HG02798 (cell line): ENCODE data around the gene SETD2.

Experiments used
- ATAC-seq: cut with Tn5 transposase; IDR thresholded peaks from one replicate; pipeline ENCODE4 v1.9.1; 2021; ENCODE audit warnings: mild to moderate bottlenecking; ENCODE audit not compliant: unreplicated experiment, poor library complexity

SETD2 gene

DNA sequence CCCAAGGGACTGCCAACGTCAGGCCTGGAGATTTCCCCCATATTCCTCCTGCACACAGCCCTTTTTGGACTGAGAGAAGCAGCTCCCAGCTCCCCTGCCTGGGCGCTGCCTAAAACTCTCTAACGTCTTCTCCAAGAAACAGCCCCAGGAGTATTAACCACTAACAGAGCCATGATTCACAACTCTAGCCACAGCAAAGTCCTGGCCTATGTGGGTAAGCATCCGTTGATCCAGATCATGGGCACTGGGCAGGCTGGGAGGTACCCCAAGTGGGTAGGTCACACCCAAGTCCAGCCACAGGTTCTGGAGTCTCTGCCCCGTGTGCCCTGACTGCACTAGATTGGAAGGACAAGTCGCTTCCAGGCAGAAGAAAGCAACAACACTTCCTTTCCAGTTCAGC is 152.5 kb downstream of the SETD2 start:
- ATAC-seq, result no peak

DNA sequence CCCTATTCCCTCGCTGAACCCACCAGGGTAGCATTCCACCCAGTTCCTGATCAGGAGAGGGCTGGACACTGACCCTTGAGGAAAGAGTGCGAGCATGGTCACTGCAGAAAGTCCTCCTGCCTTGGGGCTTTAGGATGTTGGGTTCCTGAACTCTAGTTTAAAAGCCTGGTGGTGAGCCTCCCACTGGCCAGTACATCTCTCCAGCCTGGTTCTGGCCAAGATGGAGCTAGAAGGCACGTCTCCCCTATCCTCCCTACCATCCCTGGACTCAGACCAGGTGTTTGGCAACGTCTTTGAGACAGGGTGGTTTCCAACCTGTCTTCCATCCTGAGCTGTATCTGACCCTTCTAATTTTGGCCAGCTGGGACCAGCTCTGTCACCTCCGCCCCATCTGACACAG is 153.0 kb downstream of the SETD2 start:
- ATAC-seq, result no peak

DNA sequence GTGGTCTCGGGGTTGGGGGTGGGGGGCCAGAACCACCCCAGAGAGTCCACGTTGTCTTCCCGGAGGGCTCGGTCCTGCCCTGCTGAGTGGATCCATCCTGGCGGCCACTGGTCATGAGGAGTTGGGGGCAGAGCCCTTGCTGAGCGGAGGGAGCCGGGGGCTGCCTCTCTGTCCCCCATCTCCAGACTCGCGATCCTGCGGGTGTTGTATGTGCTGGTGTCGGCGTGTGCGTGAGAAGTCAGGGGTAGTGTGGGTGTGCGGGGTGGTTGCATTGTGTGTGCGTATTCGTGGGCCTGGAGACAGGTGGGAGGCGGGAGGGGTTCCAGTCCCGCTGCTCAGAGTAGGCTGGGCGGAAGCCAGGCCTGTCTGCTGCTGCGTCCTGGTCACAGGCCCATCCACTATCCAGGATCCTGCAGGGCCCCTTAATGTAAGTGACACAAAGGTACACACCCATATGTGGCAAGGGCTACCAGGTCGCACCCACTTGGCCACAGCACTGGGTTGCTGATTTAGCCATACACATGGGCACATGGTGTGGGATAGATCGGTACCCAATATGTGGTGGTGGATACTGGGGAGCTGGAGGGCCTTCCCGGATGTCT is 153.7 kb downstream of the SETD2 start:
- ATAC-seq, result no peak

DNA sequence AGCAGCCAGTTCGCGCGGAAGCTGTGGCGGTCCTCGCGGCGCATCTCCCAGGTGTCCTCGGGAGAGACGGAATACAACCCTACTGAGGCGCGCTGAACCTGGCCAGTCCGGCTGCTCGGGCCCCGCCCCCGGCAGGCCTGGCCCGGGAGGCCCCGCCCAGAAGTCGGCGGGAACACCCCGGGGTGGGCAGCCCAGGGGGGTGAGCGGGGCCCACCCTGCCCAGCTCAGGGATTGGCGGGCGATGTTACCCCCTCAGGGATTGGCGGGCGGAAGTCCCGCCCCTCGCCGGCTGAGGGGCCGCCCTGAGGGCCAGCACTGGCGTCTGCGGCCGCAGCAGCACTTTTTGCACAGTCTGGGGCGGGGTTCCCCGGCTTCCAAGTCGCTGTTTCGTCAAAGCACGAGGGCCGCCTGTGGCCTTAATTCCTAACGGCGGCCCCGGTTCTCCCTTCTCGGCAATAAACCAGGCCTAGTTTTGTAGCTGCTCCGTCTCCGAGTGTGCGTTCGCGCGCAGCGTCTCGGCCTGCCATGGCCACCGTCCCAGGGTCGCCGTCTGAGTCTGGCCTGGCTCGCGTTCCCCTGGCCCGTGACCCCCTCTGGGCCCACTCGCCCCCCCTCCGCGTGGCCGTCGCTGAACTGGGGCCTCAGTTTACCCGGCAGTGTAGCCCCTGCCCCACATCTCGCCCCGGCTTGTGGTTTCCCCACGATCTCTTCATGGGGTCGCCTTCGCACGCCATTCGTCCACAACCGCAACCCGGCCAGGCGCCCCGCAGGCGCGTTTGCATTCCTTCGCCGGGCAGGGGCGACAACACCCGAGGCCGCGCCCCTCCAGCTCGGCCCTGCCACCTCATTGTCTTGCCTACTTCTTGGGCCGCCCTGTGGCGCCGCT is 154.4 kb downstream of the SETD2 start:
- peak; percentile 89 for ATAC-seq

DNA sequence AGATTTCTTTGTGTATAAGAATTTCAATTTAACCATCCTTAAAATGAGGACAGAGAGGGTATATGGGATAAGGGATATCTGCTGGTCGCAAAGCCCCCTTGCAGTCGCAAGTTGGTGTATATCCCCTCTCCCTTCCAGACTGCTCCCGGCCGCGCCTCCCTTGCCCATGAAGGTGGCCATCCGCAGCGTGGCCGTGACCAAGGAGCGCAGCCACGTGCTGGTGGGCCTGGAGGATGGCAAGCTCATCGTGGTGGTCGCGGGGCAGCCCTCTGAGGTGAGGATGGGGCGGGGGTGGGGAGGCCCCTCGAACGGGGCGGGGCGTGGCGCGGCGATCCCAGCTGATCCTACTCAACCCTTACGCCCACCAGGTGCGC is 155.1 kb downstream of the SETD2 start:
- ATAC-seq, result no peak

DNA sequence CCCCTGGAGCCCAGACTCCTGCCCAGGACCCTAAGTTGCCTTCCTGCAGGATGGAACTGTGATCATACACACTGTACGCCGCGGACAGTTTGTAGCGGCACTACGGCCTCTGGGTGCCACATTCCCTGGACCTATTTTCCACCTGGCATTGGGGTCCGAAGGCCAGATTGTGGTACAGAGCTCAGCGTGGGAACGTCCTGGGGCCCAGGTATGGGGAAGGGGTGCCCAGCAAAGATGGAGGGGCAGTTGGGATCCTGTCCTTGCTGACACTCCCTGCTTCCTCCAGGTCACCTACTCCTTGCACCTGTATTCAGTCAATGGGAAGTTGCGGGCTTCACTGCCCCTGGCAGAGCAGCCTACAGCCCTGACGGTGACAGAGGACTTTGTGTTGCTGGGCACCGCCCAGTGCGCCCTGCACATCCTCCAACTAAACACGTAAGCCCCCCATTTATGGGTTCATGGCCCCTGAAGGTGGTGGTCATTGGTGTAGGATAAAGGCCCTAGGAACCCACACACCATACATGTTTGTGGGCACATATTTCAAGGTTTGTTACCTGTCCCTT is 155.6 kb downstream of the SETD2 start:
- no peak for ATAC-seq

DNA sequence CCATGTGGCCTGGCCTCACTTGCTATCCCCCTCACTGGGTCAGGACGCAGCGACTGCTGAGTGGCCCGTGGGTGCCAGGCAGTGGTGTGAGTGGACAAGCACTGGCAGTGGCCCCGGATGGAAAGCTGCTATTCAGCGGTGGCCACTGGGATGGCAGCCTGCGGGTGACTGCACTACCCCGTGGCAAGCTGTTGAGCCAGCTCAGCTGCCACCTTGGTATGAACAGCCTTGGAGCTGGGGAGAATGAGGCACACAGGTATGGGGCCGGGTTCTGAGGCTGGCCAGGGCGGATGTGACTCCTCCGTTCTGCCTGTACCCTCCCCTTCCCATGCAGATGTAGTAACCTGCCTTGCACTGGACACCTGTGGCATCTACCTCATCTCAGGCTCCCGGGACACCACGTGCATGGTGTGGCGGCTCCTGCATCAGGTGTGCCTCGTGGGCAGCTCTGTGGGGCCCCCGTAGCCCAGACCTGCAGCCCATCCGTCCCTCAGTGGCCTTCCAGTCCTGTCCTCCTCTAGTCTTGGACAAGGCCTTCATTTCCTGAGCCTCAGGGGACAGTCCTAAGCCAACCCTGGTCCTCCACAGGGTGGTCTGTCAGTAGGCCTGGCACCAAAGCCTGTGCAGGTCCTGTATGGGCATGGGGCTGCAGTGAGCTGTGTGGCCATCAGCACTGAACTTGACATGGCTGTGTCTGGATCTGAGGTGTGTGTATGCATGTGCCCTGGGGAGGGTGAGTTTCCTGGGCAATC is 156.3 kb downstream of the SETD2 start:
- ATAC-seq, result no peak

DNA sequence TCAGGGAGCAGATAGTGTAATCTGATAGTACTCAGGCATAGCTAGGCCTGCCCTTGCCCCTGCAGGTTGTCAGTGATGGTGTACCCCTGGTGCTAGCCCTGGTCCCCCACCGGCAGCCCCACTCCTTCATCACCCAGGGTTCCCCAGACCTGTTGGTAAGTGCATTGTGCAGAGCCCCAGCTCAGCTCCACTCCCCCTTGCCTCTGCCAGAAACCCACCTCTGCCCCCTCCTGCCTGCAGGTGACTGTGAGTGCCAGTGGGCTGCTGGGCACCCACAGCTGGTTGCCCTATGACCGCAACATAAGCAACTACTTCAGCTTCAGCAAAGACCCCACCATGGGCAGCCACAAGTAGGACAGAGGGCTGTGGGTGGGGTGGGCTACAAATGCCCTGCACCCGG is 156.9 kb downstream of the SETD2 start:
- ATAC-seq, result no peak

DNA sequence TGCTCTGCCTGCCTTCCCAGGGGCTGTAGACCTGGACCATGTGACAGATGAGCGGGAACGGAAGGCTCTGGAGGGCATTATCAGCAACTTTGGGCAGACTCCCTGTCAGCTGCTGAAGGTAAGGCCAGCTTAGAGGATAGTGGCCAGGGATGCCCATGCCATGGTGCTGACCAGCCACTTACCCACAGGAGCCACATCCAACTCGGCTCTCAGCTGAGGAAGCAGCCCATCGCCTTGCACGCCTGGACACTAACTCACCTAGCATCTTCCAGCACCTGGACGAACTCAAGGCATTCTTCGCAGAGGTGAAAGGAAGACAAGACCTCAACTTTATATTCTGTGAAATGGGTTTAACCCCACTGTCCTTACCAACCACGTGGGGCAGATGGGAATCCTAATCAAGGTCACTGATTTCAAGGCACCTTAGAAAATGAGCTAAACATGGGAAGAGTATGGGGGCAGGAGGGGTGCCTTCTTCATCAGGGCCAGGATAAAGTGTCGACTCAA is 157.7 kb downstream of the SETD2 start:
- no peak for ATAC-seq

DNA sequence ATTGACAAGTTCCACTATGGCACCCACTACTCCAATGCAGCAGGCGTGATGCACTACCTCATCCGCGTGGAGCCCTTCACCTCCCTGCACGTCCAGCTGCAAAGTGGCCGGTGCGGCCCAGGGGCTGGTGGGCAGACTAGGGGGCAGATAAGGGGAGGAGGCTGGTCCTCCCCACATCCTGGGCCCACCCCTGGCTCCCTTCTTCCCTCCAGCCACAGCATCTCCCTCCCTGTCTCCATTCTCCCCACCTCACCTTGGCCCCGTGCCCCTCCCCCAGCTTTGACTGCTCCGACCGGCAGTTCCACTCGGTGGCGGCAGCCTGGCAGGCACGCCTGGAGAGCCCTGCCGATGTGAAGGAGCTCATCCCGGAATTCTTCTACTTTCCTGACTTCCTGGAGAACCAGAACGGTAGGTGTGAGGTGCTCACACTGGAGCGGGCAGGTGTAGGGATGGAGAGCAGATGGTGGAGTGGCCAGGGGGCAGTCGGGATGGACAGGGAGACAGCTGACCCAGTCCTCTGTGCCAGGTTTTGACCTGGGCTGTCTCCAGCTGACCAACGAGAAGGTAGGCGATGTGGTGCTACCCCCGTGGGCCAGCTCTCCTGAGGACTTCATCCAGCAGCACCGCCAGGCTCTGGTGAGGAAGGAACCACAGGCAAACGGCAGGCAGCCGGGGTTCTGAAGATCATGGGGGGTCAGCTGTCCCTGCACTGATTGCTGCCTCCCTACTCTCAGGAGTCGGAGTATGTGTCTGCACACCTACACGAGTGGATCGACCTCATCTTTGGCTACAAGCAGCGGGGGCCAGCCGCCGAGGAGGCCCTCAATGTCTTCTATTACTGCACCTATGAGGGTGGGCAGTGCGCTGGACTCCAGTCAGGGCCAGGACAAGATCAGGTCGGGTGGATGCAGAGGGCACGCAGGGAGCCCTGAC is 158.4 kb downstream of the SETD2 start:
- ATAC-seq, result no peak

DNA sequence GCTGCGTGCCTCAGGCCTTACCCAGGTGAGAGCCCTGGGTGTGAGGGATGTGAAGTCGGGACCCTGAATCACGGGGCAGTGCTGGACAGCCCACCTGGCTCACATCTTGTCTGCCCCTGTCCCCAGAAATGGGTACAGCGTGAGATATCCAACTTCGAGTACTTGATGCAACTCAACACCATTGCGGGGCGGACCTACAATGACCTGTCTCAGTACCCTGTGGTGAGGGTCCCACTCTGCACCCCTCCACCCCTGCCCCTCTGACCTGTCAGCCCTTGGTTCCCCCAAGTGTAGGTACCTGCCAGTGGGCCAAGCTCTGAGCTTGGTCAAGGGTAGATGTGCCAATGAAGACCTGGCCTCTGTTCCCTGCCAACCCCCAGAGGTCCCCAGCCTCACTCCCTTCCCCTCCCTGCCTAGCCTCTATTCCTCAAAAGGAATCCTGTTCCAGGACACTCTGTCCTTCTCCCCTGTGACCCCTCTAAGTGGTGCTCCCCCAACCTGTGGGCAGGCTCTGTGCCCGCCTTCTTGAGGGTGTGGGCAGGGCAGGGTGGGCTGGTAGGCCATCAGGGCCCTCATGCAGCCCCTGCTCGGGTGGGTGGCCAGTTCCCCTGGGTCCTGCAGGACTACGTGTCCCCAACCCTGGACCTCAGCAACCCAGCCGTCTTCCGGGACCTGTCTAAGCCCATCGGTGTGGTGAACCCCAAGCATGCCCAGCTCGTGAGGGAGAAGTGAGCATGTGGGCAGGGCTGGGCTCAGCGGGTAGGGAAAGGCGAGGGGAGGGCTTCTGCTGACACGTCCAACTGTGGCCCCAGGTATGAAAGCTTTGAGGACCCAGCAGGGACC is 159.3 kb downstream of the SETD2 start:
- no peak for ATAC-seq

DNA sequence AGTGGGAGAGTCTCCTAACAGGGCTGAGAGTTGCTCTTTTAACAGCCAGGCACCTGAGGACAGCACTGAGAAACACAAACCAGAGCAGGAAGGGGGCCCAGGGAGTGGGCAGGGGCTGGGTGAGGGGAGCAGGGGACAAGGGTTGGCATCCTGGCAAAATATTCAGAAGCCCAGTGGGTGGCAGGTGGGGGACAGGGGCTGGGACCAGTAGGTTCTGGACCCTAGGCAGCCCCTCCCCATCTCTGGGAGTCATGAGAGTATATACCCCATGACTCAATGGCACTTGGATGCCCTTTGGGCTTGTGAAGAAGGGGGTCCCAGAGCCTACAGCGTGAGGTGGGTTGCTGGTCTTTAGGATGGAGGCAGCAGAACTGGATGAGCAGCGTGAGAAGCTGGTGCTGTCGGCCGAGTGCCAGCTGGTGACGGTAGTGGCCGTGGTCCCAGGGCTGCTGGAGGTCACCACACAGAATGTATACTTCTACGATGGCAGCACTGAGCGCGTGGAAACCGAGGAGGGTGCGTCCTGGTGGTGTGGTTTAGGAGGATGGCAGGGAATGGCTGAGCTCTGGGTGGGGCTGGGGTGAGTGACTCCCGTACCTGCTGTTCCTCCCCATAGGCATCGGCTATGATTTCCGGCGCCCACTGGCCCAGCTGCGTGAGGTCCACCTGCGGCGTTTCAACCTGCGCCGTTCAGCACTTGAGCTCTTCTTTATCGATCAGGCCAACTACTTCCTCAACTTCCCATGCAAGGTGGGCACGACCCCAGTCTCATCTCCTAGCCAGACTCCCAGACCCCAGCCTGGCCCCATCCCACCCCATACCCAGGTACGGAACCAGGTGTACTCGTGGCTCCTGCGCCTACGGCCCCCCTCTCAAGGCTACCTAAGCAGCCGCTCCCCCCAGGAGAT is 160.2 kb downstream of the SETD2 start:
- no peak for ATAC-seq

DNA sequence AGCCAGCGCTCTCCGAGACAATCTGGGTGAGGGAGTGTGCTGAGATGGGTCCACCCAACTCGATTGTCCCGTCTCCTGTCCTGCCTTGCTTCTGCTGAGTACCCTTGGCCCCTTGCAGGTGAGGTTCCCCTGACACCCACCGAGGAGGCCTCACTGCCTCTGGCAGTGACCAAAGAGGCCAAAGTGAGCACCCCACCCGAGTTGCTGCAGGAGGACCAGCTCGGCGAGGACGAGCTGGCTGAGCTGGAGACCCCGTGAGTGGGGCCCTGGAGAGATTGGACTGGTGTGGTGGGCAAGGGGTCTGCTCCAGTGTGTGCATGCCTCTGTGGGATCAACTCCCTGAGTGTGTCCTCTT is 160.9 kb downstream of the SETD2 start:
- ATAC-seq, result no peak

DNA sequence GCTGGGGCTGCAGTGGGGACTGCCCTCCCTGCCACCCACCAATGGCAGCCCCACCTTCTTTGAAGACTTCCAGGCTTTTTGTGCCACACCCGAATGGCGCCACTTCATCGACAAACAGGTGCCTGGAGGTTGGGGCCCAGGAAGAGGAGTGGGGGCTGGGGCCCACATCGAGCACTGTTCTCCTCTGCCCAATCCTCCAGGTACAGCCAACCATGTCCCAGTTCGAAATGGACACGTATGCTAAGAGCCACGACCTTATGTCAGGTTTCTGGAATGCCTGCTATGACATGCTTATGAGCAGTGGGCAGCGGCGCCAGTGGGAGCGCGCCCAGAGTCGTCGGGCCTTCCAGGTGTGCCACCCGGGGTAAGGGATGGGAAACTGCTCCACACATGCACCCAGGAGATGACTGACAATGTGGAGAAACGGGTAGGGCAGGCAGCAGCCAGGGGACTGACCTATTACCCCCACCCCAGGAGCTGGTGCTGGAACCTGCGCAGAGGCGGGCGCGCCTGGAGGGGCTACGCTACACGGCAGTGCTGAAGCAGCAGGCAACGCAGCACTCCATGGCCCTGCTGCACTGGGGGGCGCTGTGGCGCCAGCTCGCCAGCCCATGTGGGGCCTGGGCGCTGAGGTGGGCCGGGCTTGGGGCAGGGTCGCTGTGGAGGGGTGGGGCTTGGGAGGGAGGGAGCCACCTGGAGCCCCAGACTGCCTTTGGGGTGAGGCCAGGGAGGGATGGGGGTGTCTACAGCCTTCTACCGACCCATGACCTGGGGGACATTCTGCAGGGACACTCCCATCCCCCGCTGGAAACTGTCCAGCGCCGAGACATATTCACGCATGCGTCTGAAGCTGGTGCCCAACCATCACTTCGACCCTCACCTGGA is 161.5 kb downstream of the SETD2 start:
- ATAC-seq, result no peak

DNA sequence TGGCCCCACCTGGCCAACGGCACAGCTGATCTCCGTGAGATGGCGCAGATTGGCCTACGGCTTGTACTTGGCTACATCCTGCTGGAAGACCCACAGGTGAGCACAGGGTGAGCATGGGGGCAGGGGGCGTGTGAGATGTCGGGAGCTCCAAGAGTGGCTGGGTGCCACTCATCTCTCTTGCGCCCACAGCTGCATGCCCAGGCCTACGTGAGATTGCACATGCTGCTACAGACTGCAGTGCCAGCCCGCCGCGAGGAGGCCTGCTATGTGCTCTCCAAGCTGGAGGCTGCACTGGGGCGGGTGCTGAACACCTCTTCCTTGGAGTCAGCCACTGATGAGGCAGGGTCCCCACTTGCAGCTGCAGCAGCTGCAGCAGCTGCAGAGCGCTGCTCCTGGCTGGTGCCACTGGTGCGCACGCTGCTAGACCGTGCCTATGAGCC is 162.2 kb downstream of the SETD2 start:
- no peak for ATAC-seq

DNA sequence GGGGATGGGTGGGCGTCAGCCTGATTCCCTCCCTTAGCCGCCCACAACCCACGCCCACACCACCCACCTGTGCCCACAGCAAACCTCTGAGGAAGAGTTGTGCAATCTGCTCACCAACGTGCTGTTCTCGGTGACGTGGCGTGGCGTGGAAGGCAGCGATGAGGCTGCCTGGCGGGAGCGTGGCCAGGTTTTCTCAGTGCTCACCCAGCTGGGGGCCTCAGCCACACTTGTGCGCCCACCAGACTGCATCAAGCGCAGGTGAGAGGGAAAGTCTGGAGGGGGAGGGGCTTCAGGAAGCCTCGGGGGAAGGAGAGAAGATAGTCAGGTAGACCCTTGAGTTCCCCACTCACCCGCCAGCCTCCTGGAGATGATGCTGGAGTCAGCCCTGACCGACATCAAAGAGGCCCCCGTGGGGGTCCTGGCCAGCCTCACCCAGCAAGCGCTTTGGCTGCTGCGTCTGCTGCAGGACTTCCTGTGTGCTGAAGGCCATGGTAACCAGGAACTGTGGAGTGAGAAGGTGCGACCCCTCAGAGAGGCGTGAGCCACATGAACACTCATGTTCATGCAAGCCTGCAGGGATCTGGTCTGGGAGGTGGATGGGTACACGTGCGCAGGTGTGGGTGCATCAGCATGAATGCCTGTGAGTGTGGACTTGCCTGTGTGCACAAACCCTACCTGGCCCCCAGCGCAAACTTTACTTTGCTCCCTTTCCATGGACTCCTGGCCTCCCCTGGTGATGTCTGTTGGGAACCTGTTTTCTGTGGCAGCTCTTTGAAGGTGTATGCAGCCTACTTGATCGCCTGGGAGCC is 162.8 kb downstream of the SETD2 start:
- no peak for ATAC-seq
